M059J (cell line): Measurements from ENCODE around the gene SLC12A7. TPM values are rescaled to one million over a fixed set of nuclear protein-coding genes. Genes with fewer than 3 reads are reported as not detected.
"Not testable (repeated sequence)": the region's sequence is repeated elsewhere in the genome, so short reads cannot be mapped to it uniquely, and the experiment has no call there.

Source experiments
- DNase-seq: peaks from one replicate; pipeline ENCODE4 v3.0.0-alpha.2; 2012; ENCODE audit warnings: low read depth
- total RNA-seq: library from RNA; depleted of rRNA; stranded (reverse); fragments of >200 nt; shearing (Covaris generic); gene quantifications from 2 replicates; pipeline ENCODE4 v1.2.3, GENCODE V29; 2014; rRNA removed

The SLC12A7 gene
- 6.9 and 14.2 TPM in 2 replicates for total RNA-seq

DNA sequence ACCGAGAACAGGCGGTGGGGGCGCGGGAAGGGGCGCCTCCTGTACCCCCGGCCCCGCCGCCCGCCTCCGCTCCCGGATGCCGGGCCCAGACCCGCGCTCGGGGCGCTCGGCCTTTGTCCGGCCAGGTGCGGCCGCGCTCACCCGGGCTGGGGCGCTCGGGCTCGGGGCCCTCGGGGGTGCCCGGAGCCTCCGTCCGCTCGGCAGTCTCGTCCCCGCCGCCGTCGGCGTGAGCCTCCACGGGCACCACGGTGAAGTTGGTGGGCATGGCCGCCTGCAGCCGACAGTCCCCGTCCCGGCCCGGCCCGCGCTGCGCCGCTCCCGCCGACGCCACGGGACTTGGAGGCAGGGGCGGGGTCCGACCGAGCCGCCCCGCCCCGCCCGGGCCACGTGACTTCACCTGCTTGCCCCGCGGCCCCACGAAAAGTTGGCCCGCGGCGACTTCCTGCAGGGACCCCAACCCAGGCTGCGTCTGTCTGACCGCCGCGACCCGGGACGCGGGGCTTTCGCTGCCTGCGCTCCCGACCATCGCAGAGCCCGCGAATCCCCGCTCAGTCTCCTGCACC lies at the start of gene SLC12A7:
Gene SLC12A7 (minus strand): TSS at position 337 of the 563 bp plus-strand sequence. CDS start 72 bp downstream, at position 265.
- peak; percentile 30 for DNase-seq

DNA sequence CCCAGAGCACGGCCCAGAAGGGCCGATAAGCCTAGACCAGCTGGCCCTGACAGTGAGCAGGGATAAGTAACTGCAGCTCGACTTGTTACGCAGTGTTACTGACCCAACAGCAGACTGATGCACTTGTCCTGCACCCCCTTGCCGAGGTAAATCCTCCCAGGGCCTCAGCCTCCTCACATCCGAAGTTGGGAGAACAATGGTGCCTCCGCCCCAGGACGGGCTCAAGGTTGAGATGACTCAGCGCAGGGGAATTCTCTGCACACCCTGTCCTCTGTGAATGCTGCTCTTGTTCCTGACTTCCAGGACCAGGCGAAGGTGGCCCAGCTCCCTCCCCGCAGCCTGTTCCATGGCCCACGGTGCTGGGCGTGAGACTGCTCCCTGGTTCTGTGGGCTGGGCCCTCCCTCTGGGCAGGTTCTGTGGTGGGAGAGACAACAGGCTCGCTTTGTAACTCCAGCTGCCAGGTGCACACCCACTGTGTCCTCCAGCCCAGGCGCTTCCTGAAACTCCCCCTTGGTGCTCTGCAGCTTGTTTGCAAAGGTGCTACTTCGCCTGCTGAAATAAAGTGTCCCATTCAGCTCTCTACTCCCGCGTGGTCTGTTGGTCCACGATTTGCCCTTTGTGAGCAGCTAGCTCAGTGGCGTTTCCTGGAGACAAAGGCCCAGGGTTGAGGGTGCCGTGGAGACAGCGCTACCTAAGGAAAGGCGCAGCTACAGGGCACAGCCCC lies 49.4 kb upstream of the SLC12A7 start:
- peak; percentile 67 for DNase-seq

- DNase-seq: no peak
Observed at GRCh38 chr5:1159774-1160406, 48.0 kb upstream of the SLC12A7 start.

GRCh38 chr5:1159341-1159675 lies 47.4 kb upstream of the SLC12A7 start:
- no peak for DNase-seq

GRCh38 chr5:1158647-1159340 lies 46.9 kb upstream of the SLC12A7 start:
- DNase-seq: no peak

DNA sequence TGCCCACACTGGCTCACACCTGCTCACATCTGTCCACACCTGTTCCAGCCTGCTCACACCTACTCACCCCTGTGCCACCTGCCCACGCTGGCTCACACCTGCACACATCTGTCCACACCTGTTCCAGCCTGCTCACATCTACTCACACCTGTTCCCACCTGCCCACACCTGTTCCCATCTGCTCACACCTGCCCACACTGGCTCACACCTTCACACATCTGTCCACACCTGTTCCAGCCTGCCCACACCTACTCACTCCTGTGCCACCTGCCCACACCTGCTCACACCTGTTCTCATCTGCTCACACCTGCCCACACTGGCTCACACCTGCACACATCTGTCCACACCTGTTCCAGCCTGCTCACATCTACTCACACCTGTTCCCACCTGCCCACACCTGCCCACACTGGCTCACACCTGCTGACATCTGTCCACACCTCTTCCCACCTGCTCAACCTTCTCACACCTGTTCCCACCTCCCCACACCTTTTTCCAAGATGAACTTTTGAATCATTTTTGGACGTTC lies 45.7 kb upstream of the SLC12A7 start:
- DNase-seq: not testable (repeated sequence)

DNA sequence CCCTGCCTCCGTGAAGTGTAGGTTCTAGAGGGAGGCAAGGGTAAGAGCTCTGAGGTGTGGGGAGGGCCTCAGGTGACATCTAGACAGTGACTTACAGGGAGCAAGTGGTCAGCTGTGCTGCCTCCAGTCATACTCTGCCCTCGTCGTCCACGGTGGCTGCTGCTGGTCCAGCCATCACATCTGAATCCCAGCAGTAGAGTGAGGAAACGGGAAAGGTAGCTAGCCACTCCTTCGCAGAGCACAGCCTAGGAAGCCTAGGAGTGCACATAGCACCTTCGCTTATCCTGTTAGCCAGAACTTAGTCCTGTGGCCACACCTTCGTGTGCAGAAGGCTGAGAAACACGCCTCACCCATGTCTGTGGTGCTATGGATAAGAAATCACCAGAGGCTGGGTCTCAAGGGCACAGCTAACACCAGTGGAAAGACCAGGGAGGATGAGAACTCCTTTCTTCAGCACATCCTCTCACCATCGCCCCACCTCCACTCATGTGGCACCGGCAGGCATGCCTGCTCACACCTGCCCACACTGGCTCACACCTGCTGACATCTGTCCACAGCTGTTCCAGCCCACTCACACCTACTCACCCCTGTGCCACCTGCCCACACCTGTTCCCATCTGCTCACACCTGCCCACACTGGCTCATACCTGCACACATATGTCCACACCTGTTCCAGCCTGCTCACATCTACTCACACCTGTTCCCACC lies 45.0 kb upstream of the SLC12A7 start:
- DNase-seq: no peak

- DNase-seq: no peak
Observed at GRCh38 chr5:1156033-1156753, 44.3 kb upstream of the SLC12A7 start.

GRCh38 chr5:1155191-1156032 lies 43.5 kb upstream of the SLC12A7 start:
- DNase-seq: no peak

DNA sequence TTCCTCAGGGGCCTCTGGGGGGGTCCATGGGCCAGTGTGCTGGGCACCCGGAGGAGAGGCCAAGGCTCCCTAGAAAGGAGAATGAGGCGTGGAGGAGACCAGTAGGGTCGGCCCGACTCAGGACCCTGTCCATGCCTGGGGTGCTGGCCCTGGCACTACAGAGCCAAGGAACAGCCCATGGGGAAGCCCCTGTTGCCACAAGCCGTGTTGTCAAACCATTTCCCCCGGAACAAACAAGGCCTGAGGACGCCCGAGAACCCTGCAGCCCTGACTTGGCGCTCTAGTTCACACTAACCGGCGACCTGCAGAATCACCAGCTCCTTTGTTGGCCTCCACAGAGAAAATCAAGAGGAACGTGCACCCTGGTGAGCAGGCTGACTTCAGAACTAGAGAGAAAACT lies 41.6 kb upstream of the SLC12A7 start:
- DNase-seq: peak; percentile 22

- peak; percentile 92 for DNase-seq
Observed at GRCh38 chr5:1152771-1153282, 41.0 kb upstream of the SLC12A7 start.

- peak; percentile 65 for DNase-seq
Observed at GRCh38 chr5:1152156-1152555, 40.3 kb upstream of the SLC12A7 start.

- no peak for DNase-seq
Observed at GRCh38 chr5:1151316-1151715, 39.5 kb upstream of the SLC12A7 start.

DNA sequence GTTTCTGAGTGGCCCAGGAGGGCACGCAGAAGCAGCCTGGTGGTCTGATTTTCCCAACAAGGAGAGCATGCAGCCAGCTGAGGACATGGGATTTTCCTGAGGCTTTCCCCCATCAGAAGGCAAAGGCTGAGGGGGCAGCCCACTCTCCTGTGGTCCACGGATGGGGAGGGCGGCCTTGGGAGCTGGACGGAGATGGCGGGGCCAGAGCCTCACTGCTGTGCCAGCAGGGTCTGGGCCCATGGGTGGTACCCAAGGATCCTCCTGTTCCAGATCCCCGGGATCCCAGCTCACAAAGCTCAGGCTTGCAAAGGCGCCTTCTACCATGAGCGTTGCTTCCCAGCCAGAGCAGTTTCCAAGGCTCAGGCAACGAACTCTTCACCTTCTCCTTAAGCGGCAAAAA lies 39.0 kb upstream of the SLC12A7 start:
- DNase-seq: no peak

- DNase-seq: no peak
Observed at GRCh38 chr5:1144638-1145396, 33.0 kb upstream of the SLC12A7 start.

- no peak for DNase-seq
Observed at GRCh38 chr5:1144089-1144488, 32.2 kb upstream of the SLC12A7 start.

DNA sequence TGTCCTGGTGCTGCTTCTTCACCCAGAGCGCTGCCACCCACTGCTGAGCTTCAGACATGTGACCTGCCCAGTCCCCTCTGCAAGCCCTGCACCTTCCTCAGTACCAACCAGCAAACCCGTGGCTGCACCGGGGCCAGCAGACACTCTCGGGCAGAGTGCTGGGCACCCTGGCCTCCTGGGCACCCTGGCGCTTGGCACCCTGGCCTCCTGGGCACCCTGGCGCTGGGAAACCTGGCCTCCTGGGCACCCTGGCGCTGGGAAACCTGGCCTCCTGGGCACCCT lies 31.7 kb upstream of the SLC12A7 start:
- no peak for DNase-seq

- no peak for DNase-seq
Observed at GRCh38 chr5:1142886-1143669, 31.2 kb upstream of the SLC12A7 start.

- DNase-seq: no peak
Observed at GRCh38 chr5:1141834-1142233, 30.0 kb upstream of the SLC12A7 start.
